SU-DHL-6 (cell line): ENCODE results near the gene C2orf49.

Experiments
- H2AFZ ChIP-seq: fragments of 200-600 bp; sonication (generic); 2 replicates; pipeline ENCODE4 v1.6.1; 2014; ENCODE audit warnings: low read depth, mild to moderate bottlenecking, moderate library complexity, mixed read lengths, antibody characterized with exemption, low read length; ENCODE audit not compliant: severe bottlenecking
- H3F3A ChIP-seq: fragments of 200-600 bp; shearing (Covaris generic); 2 replicates; pipeline ENCODE4 v1.6.0; 2016; ENCODE audit warnings: antibody characterized with exemption, mild to moderate bottlenecking; ENCODE audit not compliant: insufficient read depth
- H3K27ac ChIP-seq: fragments of 200-600 bp; sonication (generic); 2 replicates; pipeline ENCODE4 v1.5.1; 2016; ENCODE audit warnings: low read depth, mild to moderate bottlenecking, low read length, moderate library complexity, mixed read lengths
- H3K27me3 ChIP-seq: fragments of 200-600 bp; sonication (generic), shearing (Covaris generic); 2 replicates; pipeline ENCODE4 v1.6.0; 2014; ENCODE audit warnings: mild to moderate bottlenecking, low read length
- H3K36me3 ChIP-seq: fragments of 200-600 bp; sonication (generic); 2 replicates; pipeline ENCODE4 v1.6.1; 2014; ENCODE audit warnings: mild to moderate bottlenecking, low read length, mixed read lengths
- H3K4me2 ChIP-seq: fragments of 300-600, 200-600 bp; shearing (Covaris generic), sonication (generic); 2 replicates; pipeline ENCODE4 v1.6.0; 2014; ENCODE audit warnings: low read length, low read depth, mild to moderate bottlenecking; ENCODE audit not compliant: poor library complexity, severe bottlenecking
- H3K4me3 ChIP-seq: fragments of 200-600 bp; sonication (generic); 2 replicates; pipeline ENCODE4 v1.5.1; 2014; ENCODE audit warnings: antibody characterized with exemption, low read length, mild to moderate bottlenecking, mixed read lengths; ENCODE audit not compliant: insufficient read depth, poor library complexity, severe bottlenecking
- H3K79me2 ChIP-seq: fragments of 200-600 bp; sonication (generic); 2 replicates; pipeline ENCODE4 v1.6.1; 2014; ENCODE audit warnings: mild to moderate bottlenecking, low read length, moderate library complexity; ENCODE audit not compliant: insufficient read depth
- H3K9ac ChIP-seq: fragments of 200-600 bp; sonication (generic); 2 replicates; pipeline ENCODE4 v1.7.0; 2014; ENCODE audit warnings: mild to moderate bottlenecking, low read length
- H3K9me2 ChIP-seq: fragments of 200-600 bp; sonication (generic); replicated peaks from 2 replicates; pipeline ENCODE4 v1.6.1; 2014; ENCODE audit warnings: low read length; ENCODE audit not compliant: insufficient read depth
- H3K9me3 ChIP-seq: fragments of 200-600 bp; sonication (generic); 2 replicates; pipeline ENCODE4 v1.6.1; 2014; ENCODE audit warnings: low read length, mixed read lengths; ENCODE audit not compliant: insufficient read depth
- H4K20me1 ChIP-seq: fragments of 200-600 bp; sonication (generic); 2 replicates; pipeline ENCODE4 v1.6.1; 2014; ENCODE audit warnings: low read depth, mild to moderate bottlenecking, antibody characterized with exemption, low read length, moderate library complexity, mixed read lengths
- CTCF ChIP-seq: fragments of 200-600 bp; sonication (generic); IDR thresholded peaks from one replicate; pipeline ENCODE4 v1.5.1; 2017; ENCODE audit warnings: antibody characterized with exemption, mild to moderate bottlenecking, low read length, moderate library complexity; ENCODE audit not compliant: insufficient read depth, poor library complexity, severe bottlenecking
- EZH2phosphoT487 ChIP-seq: fragments of 200-600 bp; sonication (generic), shearing (Covaris generic); conservative IDR thresholded peaks from 2 replicates; pipeline ENCODE4 v1.6.1; 2018; ENCODE audit warnings: mild to moderate bottlenecking, antibody characterized with exemption, low read length, moderate library complexity, mixed read lengths

The C2orf49 gene

GRCh38 chr2:105290981-105291660 is 46.2 kb upstream of the C2orf49 start:
- TF ChIP-seq CTCF (no peak), EZH2phosphoT487 (no peak)
- peaks cover 20% of the 10 kb centered on the region for H3K36me3 ChIP-seq

GRCh38 chr2:105291981-105292380 is 45.4 kb upstream of the C2orf49 start:
- Histone ChIP-seq H3K4me2 (no peak overlapping the region), H3K27me3 (no peaks in the 10 kb centered on the region), H3K4me3 (no peak overlapping the region), H3K9me2 (no peaks in the 10 kb centered on the region), H4K20me1 (no peaks in the 10 kb centered on the region), H3K9me3 (no peaks in the 10 kb centered on the region), H3K79me2 (0 out of 2 replicates have a peak, but pooled peaks cover 3% of the 10 kb centered on the region), H3K36me3 (peaks cover 21% of the 10 kb centered on the region), H3F3A (no peaks in the 10 kb centered on the region), H3K27ac (no peak overlapping the region), H3K9ac (no peak overlapping the region), H2AFZ (no peak overlapping the region)
- no peak for TF ChIP-seq EZH2phosphoT487
- no peak for TF ChIP-seq CTCF

More at GRCh38 chr2:105290981-105291660, 46.2 kb upstream of the C2orf49 start:
- no peak overlapping the region for H3K27ac ChIP-seq
- no peak overlapping the region for H3K4me3 ChIP-seq
- no peak overlapping the region for H3K9ac ChIP-seq
- no peaks in the 10 kb centered on the region for H3K9me2 ChIP-seq
- no peaks in the 10 kb centered on the region for H3F3A ChIP-seq
- no peaks in the 10 kb centered on the region for H3K27me3 ChIP-seq
- no peaks in the 10 kb centered on the region for H3K9me3 ChIP-seq
- H3K79me2 ChIP-seq, result 0 out of 2 replicates have a peak, but pooled peaks cover 3% of the 10 kb centered on the region
- H3K4me2 ChIP-seq, result no peak overlapping the region
- no peak overlapping the region for H2AFZ ChIP-seq
- no peaks in the 10 kb centered on the region for H4K20me1 ChIP-seq

GRCh38 chr2:105294046-105294445 is 43.3 kb upstream of the C2orf49 start:
- Histone ChIP-seq H3K9me3 (no peaks in the 10 kb centered on the region), H3K27ac (no peak overlapping the region), H4K20me1 (no peaks in the 10 kb centered on the region), H3K9me2 (no peaks in the 10 kb centered on the region), H3K9ac (no peak overlapping the region), H2AFZ (no peak overlapping the region), H3K79me2 (no peaks in the 10 kb centered on the region; the same call in 1 of the 2 replicates), H3K4me2 (no peak overlapping the region), H3F3A (no peaks in the 10 kb centered on the region), H3K27me3 (no peaks in the 10 kb centered on the region), H3K36me3 (peaks cover 24% of the 10 kb centered on the region), H3K4me3 (no peak overlapping the region)
- TF ChIP-seq CTCF (no peak), EZH2phosphoT487 (no peak)
